Amygdala (tissue), 56 donors: ENCODE measurements around the gene TROAP.
"Not testable (repeated sequence)": the region's sequence is repeated elsewhere in the genome, so short reads cannot be mapped to it uniquely, and the experiment has no call there.

ENCODE experiments used
- DNase-seq, 56 donors: peaks; one replicate each; lab custom pipeline; 2025; lab: John Stamatoyannopoulos, UW

The TROAP gene

DNA sequence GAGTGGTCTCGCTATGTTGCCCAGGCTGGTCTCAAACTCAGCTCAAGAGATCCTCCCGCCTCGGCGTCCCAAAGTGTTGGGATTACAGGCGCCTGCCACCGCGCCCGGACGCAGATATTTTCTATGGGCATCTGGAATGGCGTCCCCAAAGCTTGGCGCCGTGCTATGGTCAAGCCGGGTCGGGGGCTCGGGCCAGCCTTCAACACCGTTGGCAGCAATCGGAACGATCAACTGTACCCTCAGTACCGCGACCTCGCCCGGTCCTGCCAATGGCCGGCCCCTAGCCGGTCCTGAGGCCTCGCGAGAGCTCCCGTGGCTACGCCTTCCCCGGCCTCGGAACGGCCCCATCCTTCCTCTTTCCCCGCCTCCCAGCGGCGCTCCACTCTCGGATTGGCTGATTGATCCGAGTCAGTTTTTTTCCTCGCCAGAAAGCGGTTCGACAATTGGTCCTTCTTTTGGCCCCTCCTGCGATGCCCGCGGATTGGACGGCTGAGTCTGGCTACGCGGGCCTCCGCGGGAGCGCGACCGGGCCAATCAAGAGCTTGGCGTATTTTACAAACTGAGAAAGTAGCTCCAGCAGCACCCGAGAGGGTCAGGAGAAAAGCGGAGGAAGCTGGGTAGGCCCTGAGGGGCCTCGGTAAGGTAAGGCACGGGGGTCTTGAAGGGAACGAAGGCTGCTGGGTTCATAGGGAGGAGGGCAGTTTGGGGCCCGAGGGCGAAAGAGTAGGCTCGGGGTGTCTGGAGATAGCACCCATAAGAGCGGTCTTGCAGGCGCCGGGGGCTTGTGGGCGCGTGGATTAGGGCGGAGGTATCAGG lies at the start of gene TROAP:
Gene TROAP, plus strand, starts transcription at position 548 of the 816 bp plus-strand sequence. CDS start 354 bp downstream, outside the sequence.
- peak; percentile 58 to 99 (median 95) for DNase-seq

- no peak for DNase-seq
Observed at GRCh38 chr12:49273726-49274395, 49.2 kb upstream of the TROAP start.

- no peak for DNase-seq
Observed at GRCh38 chr12:49274396-49275069, 48.5 kb upstream of the TROAP start.

DNA sequence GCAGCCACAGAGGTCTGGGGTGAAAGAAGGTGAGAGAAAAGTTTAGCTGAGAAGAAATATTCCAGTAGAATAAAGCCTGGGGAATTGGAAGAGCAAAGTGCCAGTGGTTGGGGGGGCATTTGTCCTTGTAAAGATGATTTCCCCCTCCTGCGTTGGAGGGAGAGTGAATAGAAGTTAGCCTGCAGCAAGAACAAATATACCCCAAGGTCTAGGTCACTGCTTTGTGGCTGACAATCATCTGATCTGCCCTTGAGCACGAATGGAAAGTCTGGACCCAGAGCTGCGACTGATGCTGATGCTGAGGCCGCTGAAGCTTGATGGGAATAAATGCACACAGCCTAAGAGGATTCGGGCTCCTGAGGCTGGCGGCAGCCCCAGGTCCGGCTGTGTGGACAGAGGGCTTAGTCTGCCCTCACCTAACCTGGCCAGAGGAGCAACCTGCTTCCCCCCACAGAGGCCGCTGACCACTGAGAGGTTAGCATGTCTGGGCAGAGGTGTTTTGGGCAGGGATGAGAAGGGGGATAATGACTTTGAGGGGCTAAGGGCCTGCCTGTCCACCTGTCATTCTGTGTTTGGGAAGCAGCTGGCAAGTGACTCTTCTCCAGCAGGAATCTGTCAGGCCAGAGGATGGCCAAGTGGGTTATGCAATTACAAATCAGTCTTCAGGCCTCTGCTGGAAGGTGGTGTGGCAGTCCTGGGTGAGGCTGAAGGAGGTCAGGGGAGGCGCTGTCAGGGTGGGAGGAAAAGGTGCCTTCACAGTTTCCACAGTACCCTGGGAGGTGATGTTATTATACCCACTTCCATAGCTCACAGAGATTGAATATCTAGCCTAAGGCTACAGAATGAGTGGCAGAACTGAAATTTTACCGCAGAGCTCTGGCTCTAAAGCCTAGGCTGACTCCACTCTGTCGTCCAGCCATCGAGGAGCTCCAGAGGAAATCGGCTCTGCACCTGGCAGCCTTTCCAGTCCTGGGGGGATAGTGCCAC lies 46.5 kb upstream of the TROAP start:
- DNase-seq: no peak

GRCh38 chr12:49277466-49277865 lies 45.6 kb upstream of the TROAP start:
- no peak for DNase-seq

DNA sequence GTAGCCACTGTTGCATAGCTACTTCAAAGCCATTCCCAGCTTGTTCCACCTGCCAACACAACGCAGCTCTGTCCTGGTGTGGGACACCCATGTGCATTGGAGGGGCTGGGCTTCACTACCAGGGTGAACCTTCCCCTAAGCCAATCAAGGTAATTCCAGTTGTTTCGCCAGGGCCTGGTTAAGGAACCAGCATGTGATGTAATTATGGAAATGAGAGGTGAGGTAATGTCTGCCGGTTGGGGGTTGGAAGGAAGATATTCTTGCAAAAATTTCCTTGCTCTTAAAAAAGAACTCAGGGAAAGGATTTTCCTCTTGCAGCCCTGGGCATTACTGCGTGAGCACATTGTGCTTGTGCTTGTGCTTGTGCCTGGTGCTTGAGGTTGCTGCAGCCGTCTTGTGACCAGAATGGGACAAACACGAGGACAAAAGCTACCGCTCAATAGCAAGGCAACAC lies 43.3 kb upstream of the TROAP start:
- DNase-seq: peak in 4 of 56 donors; percentile 6 to 28 (median 11)

- not testable (repeated sequence) for DNase-seq
Observed at GRCh38 chr12:49280545-49280944, 42.5 kb upstream of the TROAP start.

- DNase-seq: no peak
Observed at GRCh38 chr12:49282302-49282701, 40.8 kb upstream of the TROAP start.

DNA sequence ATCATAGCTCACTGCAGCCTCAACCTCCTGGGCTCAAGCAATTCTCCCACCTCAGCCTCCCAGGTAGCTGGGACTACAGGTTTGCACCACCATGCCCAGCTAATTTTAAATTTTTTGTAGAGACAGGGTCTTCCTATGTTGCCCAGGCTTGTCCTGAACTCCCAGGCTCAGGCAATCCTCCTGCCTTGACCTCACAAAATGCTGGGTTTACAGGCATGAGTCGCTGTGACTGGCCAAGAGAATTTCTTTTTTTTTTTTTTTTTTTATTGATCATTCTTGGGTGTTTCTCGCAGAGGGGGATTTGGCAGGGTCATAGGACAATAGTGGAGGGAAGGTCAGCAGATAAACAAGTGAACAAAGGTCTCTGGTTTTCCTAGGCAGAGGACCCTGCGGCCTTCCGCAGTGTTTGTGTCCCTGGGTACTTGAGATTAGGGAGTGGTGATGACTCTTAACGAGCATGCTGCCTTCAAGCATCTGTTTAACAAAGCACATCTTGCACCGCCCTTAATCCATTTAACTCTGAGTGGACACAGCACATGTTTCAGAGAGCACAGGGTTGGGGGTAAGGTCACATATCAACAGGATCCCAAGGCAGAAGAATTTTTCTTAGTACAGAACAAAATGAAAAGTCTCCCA lies 40.2 kb upstream of the TROAP start:
- DNase-seq: not testable (repeated sequence)

- DNase-seq: no peak
Observed at GRCh38 chr12:49283541-49284429, 39.3 kb upstream of the TROAP start.

DNA sequence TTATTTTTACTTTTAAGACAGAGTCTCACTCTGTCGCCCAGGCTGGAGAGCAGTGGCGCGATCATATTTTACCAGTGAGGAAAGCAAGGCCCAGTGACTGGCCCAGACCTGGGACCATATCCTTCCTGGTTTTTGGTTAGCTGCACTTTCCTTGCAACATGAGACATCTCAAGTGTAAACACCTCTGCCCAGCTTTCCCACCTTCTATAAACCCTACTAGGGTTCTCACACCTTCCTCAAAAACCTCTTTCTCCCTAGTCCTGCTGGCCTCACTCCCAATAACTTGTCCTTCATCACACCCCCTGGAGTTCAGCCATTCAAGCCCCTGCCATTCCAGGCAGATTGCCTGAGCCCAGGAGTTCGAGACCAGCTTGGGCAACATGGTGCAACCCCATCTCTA lies 38.4 kb upstream of the TROAP start:
- no peak for DNase-seq

DNA sequence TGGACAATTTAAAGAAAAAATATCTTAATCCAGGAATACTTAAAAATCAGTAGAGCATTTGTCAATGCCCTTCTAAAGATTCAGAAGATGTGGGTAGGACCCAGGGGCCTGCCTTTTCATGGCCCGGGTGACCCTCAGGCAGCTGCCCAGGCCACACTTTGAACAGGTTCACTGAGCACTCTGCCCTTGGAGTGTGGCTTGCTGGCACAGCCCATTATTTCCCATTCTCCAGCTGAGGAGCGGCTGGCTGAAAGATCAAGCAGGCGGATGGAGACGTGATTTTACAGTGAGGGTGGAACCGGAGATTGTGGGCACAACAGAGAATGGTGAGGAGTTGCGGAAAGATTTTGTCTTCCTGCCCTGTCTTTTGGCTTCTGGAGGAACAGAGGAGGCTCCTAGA lies 35.2 kb upstream of the TROAP start:
- no peak for DNase-seq

GRCh38 chr12:49288412-49288853 lies 34.6 kb upstream of the TROAP start:
- peak in 29 of 56 donors; percentile 1 to 70 (median 17) for DNase-seq

- DNase-seq: no peak
Observed at GRCh38 chr12:49288922-49289555, 34.0 kb upstream of the TROAP start.

- DNase-seq: no peak
Observed at GRCh38 chr12:49292729-49293055, 30.4 kb upstream of the TROAP start.

GRCh38 chr12:49293056-49293956 lies 29.7 kb upstream of the TROAP start:
- DNase-seq: peak in 14 of 56 donors; percentile 3 to 46 (median 14)
